Adrenal gland (tissue), 5 donors: ENCODE results near the gene XYLT1.

Experiments used
- POLR2A ChIP-seq, 2 donors: fragments of 450-650 bp; IDR thresholded peaks; one replicate each; pipeline ENCODE4 v1.6.1; 2017; ENCODE audit warnings: antibody characterized with exemption in 2 of 2, mild to moderate bottlenecking in 2 of 2, moderate library complexity in 1 of 2
- TF ChIP-seq, protein P1 (sequence below), 6 experiments: fragments of 450-650 bp in 4 of 6; fragments of 200-600 bp in 2 of 6; sonication (generic) in 1 of 6; IDR thresholded peaks; 1 replicate in 5 of 6; 2 replicates in 1 of 6; pipeline versions ENCODE4 v1.5.1 to v1.8.0; 2016 to 2021; ENCODE audit warnings: antibody characterized with exemption in 6 of 6, mild to moderate bottlenecking in 2 of 6, moderate library complexity in 1 of 6
- donor health status: DM: no; HTN: no; CAD: no.

DNA sequence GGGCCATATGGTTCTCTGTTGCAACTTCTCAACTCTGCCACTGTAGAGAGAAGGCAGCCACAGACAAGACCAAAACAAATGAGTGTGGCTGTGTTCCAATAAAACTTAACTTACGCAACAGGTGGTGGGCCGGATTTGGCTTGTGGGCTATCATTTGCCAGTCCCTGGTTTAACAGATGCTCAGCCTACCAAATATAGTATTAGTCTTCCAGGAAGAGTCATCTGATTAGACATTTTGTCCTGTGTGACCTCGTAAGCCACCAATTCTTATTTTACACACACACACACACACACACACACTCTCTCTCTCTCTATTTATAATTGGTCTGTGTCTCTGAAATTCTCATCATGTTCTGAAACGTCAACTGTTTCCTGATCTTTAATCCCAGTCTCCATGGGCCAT is 245.9 kb downstream of the XYLT1 start:
- TF ChIP-seq, protein P1, sequence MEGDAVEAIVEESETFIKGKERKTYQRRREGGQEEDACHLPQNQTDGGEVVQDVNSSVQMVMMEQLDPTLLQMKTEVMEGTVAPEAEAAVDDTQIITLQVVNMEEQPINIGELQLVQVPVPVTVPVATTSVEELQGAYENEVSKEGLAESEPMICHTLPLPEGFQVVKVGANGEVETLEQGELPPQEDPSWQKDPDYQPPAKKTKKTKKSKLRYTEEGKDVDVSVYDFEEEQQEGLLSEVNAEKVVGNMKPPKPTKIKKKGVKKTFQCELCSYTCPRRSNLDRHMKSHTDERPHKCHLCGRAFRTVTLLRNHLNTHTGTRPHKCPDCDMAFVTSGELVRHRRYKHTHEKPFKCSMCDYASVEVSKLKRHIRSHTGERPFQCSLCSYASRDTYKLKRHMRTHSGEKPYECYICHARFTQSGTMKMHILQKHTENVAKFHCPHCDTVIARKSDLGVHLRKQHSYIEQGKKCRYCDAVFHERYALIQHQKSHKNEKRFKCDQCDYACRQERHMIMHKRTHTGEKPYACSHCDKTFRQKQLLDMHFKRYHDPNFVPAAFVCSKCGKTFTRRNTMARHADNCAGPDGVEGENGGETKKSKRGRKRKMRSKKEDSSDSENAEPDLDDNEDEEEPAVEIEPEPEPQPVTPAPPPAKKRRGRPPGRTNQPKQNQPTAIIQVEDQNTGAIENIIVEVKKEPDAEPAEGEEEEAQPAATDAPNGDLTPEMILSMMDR (IDR thresholded peaks at IDR 0.05) = peak in 1 of 6 experiments; percentile 20
- peak in 1 of 2 donors; percentile 32 for TF ChIP-seq POLR2A (IDR thresholded peaks at IDR 0.05)
